ENCODE data around the gene POTEJ.
"Not testable (repeated sequence)": the region's sequence is repeated elsewhere in the genome, so short reads cannot be mapped to it uniquely, and the experiment has no call there.

POTEJ gene

GRCh38 chr2:130611140-130611539 lies at the start of gene POTEJ:
TSS of gene POTEJ (plus strand) at chr2:130611440. CDS start at chr2:130611533, 93 bp downstream.
- DNase-seq (ENCODE audit: low spot score); in situ Hi-C loops (cut with MboI; ENCODE audit: low sequenced_read_pairs, unreplicated experiment): not testable (repeated sequence)

GRCh38 chr2:130566165-130566564 lies 45.1 kb upstream of the POTEJ start:
- in situ Hi-C loops (cut with MboI; ENCODE audit: low sequenced_read_pairs, unreplicated experiment); DNase-seq (ENCODE audit: low spot score): not testable (repeated sequence)

GRCh38 chr2:130571929-130572328 lies 39.3 kb upstream of the POTEJ start:
- DNase-seq (ENCODE audit: low spot score); in situ Hi-C loops (cut with MboI; ENCODE audit: low sequenced_read_pairs, unreplicated experiment): not testable (repeated sequence)

DNA sequence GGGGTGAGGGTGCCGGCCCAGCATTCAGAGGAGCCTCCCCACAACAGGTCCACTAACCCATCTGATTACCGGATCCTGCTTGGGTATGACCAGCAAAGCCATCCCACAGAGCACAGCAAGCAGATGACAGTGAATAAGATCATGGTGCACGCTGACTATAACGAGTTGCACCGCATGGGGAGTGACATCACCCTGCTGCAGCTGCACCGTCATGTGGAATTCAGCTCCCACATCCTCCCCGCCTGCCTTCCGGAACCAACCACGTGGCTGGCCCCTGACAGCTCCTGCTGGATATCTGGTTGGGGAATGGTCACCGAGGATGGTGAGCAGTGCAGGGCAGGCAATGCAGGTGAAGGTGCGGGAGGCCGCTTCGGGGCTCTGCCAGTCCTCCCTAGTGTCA lies 37.0 kb upstream of the POTEJ start:
- in situ Hi-C loops (cut with MboI; ENCODE audit: low sequenced_read_pairs, unreplicated experiment); DNase-seq (ENCODE audit: low spot score): not testable (repeated sequence)

- in situ Hi-C loops (cut with MboI; ENCODE audit: low sequenced_read_pairs, unreplicated experiment); DNase-seq (ENCODE audit: low spot score): not testable (repeated sequence)
Observed at GRCh38 chr2:130576209-130576784, 34.9 kb upstream of the POTEJ start.

DNA sequence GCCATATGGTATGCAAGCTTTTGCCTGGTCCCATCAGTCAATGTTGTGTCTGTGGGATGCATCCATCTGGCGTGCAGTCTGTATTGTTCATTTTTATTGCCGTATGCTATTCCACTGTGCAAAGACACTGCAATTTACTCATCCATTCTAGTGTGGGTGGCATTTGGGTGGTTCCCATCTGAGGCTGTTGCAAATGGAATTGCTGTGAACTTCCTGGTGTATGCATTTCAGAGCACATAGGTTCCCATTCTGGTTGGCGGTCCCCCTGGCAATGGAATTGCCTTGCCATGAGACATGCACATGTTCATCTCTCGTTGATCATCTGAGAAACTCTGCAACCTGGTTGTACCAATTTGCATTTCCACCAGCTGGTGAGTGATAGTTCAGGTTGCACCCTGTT lies 33.7 kb upstream of the POTEJ start:
- DNase-seq (ENCODE audit: low spot score); in situ Hi-C loops (cut with MboI; ENCODE audit: low sequenced_read_pairs, unreplicated experiment): not testable (repeated sequence)

DNA sequence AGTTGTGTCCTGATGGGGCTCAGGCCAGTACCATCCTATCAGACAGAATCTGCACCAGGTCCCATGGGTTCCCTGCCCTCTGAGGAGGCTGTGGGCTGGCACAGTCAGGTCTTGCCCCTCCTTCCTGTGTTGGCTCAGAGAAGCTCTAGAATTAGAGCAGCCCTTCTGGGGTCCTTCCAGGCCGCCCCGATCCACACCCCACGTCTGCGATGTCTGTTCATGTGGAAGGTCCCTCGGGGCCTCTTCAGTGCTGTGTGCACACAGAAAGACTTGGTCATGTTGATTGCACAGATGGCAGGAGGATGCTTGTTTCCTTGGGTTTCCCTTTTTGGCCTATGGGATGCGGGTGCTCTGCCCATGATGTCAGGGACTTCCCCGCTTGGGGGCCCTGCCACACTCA lies 32.1 kb upstream of the POTEJ start:
- DNase-seq (ENCODE audit: low spot score); in situ Hi-C loops (cut with MboI; ENCODE audit: low sequenced_read_pairs, unreplicated experiment): not testable (repeated sequence)

- in situ Hi-C loops (cut with MboI; ENCODE audit: low sequenced_read_pairs, unreplicated experiment); DNase-seq (ENCODE audit: low spot score): not testable (repeated sequence)
Observed at GRCh38 chr2:130581491-130581890, 29.7 kb upstream of the POTEJ start.

DNA sequence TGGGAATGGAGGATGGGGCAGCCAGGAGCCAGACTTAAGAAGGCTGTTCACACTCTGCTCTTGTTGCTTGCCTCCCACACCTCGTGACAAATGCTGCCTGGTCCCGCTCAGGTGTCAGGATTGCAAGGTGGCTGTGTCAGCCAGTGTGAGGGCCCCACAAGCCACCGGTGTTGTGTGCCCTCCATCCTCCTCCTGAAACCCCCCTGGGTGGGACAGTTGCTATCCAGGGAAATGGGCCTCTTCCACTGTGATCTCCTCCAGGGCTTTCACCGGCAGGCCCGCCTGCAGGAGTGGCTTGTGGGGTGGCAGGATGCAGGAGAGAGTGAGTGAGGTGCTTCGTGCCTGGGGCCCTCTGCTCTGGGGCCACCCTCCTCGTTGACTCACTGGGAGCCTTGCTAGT lies 28.3 kb upstream of the POTEJ start:
- DNase-seq (ENCODE audit: low spot score); in situ Hi-C loops (cut with MboI; ENCODE audit: low sequenced_read_pairs, unreplicated experiment): not testable (repeated sequence)

GRCh38 chr2:130583582-130583981 lies 27.7 kb upstream of the POTEJ start:
- in situ Hi-C loops (cut with MboI; ENCODE audit: low sequenced_read_pairs, unreplicated experiment); DNase-seq (ENCODE audit: low spot score): not testable (repeated sequence)

- DNase-seq (ENCODE audit: low spot score); in situ Hi-C loops (cut with MboI; ENCODE audit: low sequenced_read_pairs, unreplicated experiment): not testable (repeated sequence)
Observed at GRCh38 chr2:130584726-130585125, 26.5 kb upstream of the POTEJ start.

GRCh38 chr2:130588688-130589458 lies 22.4 kb upstream of the POTEJ start:
- DNase-seq (ENCODE audit: low spot score); in situ Hi-C loops (cut with MboI; ENCODE audit: low sequenced_read_pairs, unreplicated experiment): not testable (repeated sequence)

DNA sequence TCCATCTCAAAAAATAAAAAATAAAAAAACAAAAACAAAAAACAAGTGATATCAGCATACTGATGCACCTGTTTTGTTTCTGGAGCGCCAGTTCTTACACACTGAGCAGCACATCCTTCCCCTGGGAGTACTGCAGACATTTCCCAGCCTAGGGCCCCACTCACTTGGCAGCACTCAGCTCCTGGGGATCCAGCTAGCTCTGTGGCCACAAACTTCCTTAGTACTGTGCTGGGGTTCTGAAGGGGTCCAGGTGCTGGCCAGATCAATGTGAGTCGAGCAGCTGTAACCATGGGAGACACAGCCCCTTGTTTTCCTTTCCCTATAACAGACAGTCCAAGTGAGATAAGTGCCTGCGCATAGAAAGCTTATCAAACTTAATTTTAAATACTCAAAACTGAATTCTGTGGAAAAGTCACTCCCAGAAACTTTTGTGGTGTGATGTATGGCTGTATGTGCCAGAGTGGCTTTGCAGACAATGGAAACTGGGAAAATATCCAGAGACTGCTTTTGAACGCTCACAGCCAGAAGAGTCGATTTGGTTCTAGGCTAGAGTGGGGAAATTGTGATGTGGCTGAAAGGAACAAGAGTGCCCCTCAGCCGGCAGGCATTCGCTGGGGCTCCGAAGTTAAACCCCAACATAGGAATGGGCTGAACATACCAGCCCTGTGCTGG lies 20.9 kb upstream of the POTEJ start:
- in situ Hi-C loops (cut with MboI; ENCODE audit: low sequenced_read_pairs, unreplicated experiment); DNase-seq (ENCODE audit: low spot score): not testable (repeated sequence)

- DNase-seq (ENCODE audit: low spot score); in situ Hi-C loops (cut with MboI; ENCODE audit: low sequenced_read_pairs, unreplicated experiment): not testable (repeated sequence)
Observed at GRCh38 chr2:130590842-130591359, 20.3 kb upstream of the POTEJ start.

- DNase-seq (ENCODE audit: low spot score): not testable (repeated sequence)
Observed at GRCh38 chr2:130592791-130593414, 18.3 kb upstream of the POTEJ start.

DNA sequence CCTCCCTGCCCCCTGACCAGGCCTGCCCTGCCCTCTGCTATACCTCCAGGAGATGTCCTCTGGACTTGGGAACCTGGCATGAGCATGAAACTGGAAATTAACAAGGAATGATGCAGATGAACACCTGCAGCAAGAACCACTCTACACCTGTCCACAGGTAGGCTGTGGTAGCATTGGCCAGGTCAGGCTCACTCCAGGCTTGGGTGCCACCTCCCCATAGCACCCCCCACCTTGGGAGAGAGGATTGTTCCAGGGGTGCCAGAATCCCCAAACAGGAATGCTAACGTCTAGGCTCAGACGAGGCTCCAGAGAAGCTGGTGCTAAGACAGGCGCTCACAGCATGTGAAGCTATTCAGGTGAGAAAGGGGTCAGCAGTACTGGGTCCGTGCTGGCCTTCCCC lies 17.2 kb upstream of the POTEJ start:
- in situ Hi-C loops (cut with MboI; ENCODE audit: low sequenced_read_pairs, unreplicated experiment); DNase-seq (ENCODE audit: low spot score): not testable (repeated sequence)

More at GRCh38 chr2:130592791-130593414, 18.3 kb upstream of the POTEJ start:
- in situ Hi-C loops (cut with MboI; ENCODE audit: low sequenced_read_pairs, unreplicated experiment): not testable (repeated sequence)

DNA sequence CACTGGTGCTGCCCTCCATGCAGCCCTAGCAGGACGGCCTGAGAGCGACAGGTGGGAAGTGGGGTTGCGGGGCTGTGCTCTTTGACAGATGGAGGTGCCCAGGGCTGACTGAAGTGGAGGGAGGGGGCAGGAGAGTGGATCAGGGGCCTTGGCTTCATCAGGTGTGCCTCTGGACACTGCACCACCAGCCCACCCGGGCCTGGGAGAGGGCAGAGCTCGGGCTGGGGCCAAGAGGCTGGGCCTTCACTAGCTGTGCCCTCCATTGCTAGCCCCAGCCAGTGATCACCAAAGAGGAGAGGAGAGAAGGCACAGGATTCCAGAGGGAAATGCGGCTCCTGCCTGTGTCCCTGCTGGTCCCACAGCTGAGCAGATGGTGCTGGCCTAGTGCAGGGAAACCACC lies 14.5 kb upstream of the POTEJ start:
- in situ Hi-C loops (cut with MboI; ENCODE audit: low sequenced_read_pairs, unreplicated experiment); DNase-seq (ENCODE audit: low spot score): not testable (repeated sequence)

- in situ Hi-C loops (cut with MboI; ENCODE audit: low sequenced_read_pairs, unreplicated experiment); DNase-seq (ENCODE audit: low spot score): not testable (repeated sequence)
Observed at GRCh38 chr2:130597994-130598393, 13.2 kb upstream of the POTEJ start.
